ACC112 (cell line): ENCODE results near the gene LYPLA2.

Experiments used
- H2AFZ ChIP-seq: fragments of 200-600 bp; sonication (generic); one replicate; pipeline ENCODE4 v1.6.0; 2017; ENCODE audit warnings: antibody characterized with exemption, low read length; ENCODE audit not compliant: unreplicated experiment
- H3K27ac ChIP-seq: fragments of 200-600 bp; sonication (generic); 2 replicates; pipeline ENCODE4 v1.5.1; 2014; ENCODE audit warnings: low read depth, mild to moderate bottlenecking, antibody characterized with exemption, low read length, moderate library complexity
- H3K27me3 ChIP-seq: fragments of 200-600 bp; sonication (generic); 2 replicates; pipeline ENCODE4 v1.6.1; 2014; ENCODE audit warnings: mild to moderate bottlenecking, antibody characterized with exemption, low read length, moderate library complexity, mixed read lengths; ENCODE audit not compliant: insufficient read depth
- H3K36me3 ChIP-seq: fragments of 200-600 bp; sonication (generic); 2 replicates; pipeline ENCODE4 v1.6.1; 2016; ENCODE audit warnings: mild to moderate bottlenecking, antibody characterized with exemption, low read length, moderate library complexity, mixed read lengths; ENCODE audit not compliant: insufficient read depth
- H3K4me1 ChIP-seq: fragments of 200-600 bp; sonication (generic); one replicate; pipeline ENCODE4 v1.6.1; 2016; ENCODE audit warnings: low read length, mixed read lengths; ENCODE audit not compliant: insufficient read depth, unreplicated experiment, control insufficient read depth
- H3K4me3 ChIP-seq: fragments of 200-600 bp; sonication (generic); 2 replicates; pipeline ENCODE4 v1.5.1; 2014; ENCODE audit warnings: mild to moderate bottlenecking, low read depth, low read length
- H3K79me2 ChIP-seq: fragments of 200-600 bp; sonication (generic); one replicate; pipeline ENCODE4 v1.6.0; 2016; ENCODE audit warnings: low read length; ENCODE audit not compliant: control insufficient read depth, unreplicated experiment, insufficient read depth

Gene LYPLA2

GRCh38 chr1:23837908-23838307, 47.0 kb downstream of the LYPLA2 start:
- Histone ChIP-seq H3K4me1 (no peaks in the 10 kb centered on the region), H3K4me3 (peak overlapping the region; percentile 64), H3K79me2 (no peaks in the 10 kb centered on the region), H2AFZ (no peak overlapping the region), H3K36me3 (no peaks in the 10 kb centered on the region), H3K27me3 (peaks cover 23% of the 10 kb centered on the region), H3K27ac (no peak overlapping the region)

- H3K79me2 ChIP-seq = no peaks in the 10 kb centered on the region
- peaks cover 23% of the 10 kb centered on the region for H3K27me3 ChIP-seq
- H2AFZ ChIP-seq = no peak overlapping the region
These were observed 47.5 kb downstream of the LYPLA2 start for GRCh38 chr1:23838401-23838866.

GRCh38 chr1:23843644-23844043, 52.7 kb downstream of the LYPLA2 start:
- H3K4me3 ChIP-seq = no peak overlapping the region

More at GRCh38 chr1:23838401-23838866, 47.5 kb downstream of the LYPLA2 start:
- Histone ChIP-seq H3K27ac (no peak overlapping the region), H3K36me3 (no peaks in the 10 kb centered on the region), H3K4me1 (no peaks in the 10 kb centered on the region), H3K4me3 (peak overlapping the region; percentile 64)

More at GRCh38 chr1:23843644-23844043, 52.7 kb downstream of the LYPLA2 start:
- H3K27ac ChIP-seq = no peak overlapping the region
- H3K79me2 ChIP-seq = no peaks in the 10 kb centered on the region
- H3K27me3 ChIP-seq = 0 out of 2 replicates have a peak, but pooled peaks cover 9% of the 10 kb centered on the region
- H3K4me1 ChIP-seq = no peaks in the 10 kb centered on the region
- H2AFZ ChIP-seq = no peak overlapping the region
- 0 out of 2 replicates have a peak, but pooled peaks cover 5% of the 10 kb centered on the region for H3K36me3 ChIP-seq
